MCF 10A (cell line): ENCODE results near the gene PDZRN4. TPM values are rescaled to one million over a fixed set of nuclear protein-coding genes. Genes with fewer than 3 reads are reported as not detected.

Source experiments
- BruUV-seq: library from RNA; stranded (reverse); fragments of 400-500 nt; replicated peaks from 2 replicates; lab custom pipeline; 2021; lab: Mats Ljungman, UMichigan
- CTCF ChIA-PET: fragments of 300-600 bp; sonication (Branson Sonifier 250); formaldehyde crosslinking; extraction: SDS; loops from one replicate; lab custom pipeline; 2021; ENCODE audit warnings: antibody characterized with exemption, inconsistent platforms; lab: Yijun Ruan, JAX
- POLR2A ChIA-PET: fragments of 300-600, 350-650 bp; sonication (Branson Sonifier 250); formaldehyde crosslinking; extraction: SDS; loops from one replicate; lab custom pipeline; 2020; ENCODE audit warnings: antibody characterized with exemption, inconsistent platforms; lab: Yijun Ruan, JAX
- DNase-seq: peaks from one replicate; pipeline ENCODE4 v3.0.0-alpha.2; 2018; ENCODE audit not compliant: unreplicated experiment
- H3K27ac Mint-ChIP-seq: one replicate; pipeline ENCODE4 v1.8.0; 2022; ENCODE audit warnings: mild to moderate bottlenecking, low read depth, mixed read lengths; ENCODE audit not compliant: unreplicated experiment
- H3K27me3 Mint-ChIP-seq: one replicate; pipeline ENCODE4 v1.8.0; 2022; ENCODE audit warnings: mixed read lengths; ENCODE audit not compliant: insufficient read depth, unreplicated experiment
- H3K36me3 Mint-ChIP-seq: one replicate; pipeline ENCODE4 v1.8.0; 2022; ENCODE audit warnings: mild to moderate bottlenecking, moderate library complexity, mixed read lengths; ENCODE audit not compliant: insufficient read depth, unreplicated experiment
- H3K4me1 Mint-ChIP-seq: one replicate; pipeline ENCODE4 v1.8.0; 2022; ENCODE audit warnings: mixed read lengths; ENCODE audit not compliant: insufficient read depth, unreplicated experiment
- H3K4me3 Mint-ChIP-seq: one replicate; pipeline ENCODE4 v1.8.0; 2022; ENCODE audit warnings: mild to moderate bottlenecking, moderate library complexity, mixed read lengths; ENCODE audit not compliant: unreplicated experiment
- H3K9me3 Mint-ChIP-seq: one replicate; pipeline ENCODE4 v1.8.0; 2022; ENCODE audit warnings: mixed read lengths; ENCODE audit not compliant: unreplicated experiment
- CTCF ChIP-seq: fragments of 200-600 bp; IDR thresholded peaks from one replicate; pipeline ENCODE4 v1.8.0; 2022; ENCODE audit warnings: antibody characterized with exemption, mild to moderate bottlenecking; ENCODE audit not compliant: unreplicated experiment
- intact Hi-C: fragments of 100-400 bp; cut with micrococcal nuclease; formaldehyde crosslinking; loops from 2 replicates; pipeline ENCODE4 v1.14.1; 2022
- total RNA-seq: library from RNA; stranded (reverse); gene quantifications from 2 replicates; pipeline ENCODE4 v1.2.3, GENCODE V29; 2022

The PDZRN4 gene
- total RNA-seq, 1 experiment from 2014 or later = not detected

GRCh38 chr12:41184864-41185263 is 3.3 kb upstream of the PDZRN4 start:
- POLR2A ChIA-PET = no interaction called here
- CTCF ChIA-PET = no interaction called here

DNA sequence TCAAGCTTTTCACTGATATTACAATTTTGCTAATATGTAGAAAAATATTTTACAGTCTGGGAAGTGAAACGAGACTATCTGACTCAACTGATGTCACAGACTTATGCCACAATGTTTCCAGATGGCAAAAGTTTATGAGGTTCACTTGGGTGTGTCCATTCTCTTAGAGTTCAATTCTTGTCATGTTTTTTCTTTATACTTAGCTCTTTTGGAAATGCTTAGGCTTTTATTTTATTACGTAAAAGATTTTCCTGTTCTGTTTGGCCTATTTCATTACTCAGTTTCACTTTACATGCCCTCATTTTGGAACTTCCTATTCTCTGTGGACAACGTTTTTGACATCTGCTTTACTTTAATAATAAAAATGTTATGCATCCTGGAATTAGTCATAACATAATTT is 2.1 kb upstream of the PDZRN4 start:
- peaks cover 26% of the 10 kb centered on the region for H3K27me3 Mint-ChIP-seq
- H3K9me3 Mint-ChIP-seq = no peaks in the 10 kb centered on the region
- H3K4me1 Mint-ChIP-seq = no peaks in the 10 kb centered on the region
- DNase-seq = no peak
- H3K36me3 Mint-ChIP-seq = no peaks in the 10 kb centered on the region
- intact Hi-C loops = no loop called here
- ChIA-PET POLR2A (interaction anchor here (0.6 kb wide), 1 partner anchor 370 kb away, joined by 3 read pairs; no protein-coding TSS in a partner anchor), CTCF (no interaction called here)
- no peak overlapping the region for H3K4me3 Mint-ChIP-seq
- no peak overlapping the region for H3K27ac Mint-ChIP-seq
- no TSS peak for BruUV-seq
- no peak for TF ChIP-seq CTCF

More at GRCh38 chr12:41184864-41185263, 3.3 kb upstream of the PDZRN4 start:
- H3K36me3 Mint-ChIP-seq = no peaks in the 10 kb centered on the region
- no peak for TF ChIP-seq CTCF
- H3K27ac Mint-ChIP-seq = no peak overlapping the region
- no peak overlapping the region for H3K4me3 Mint-ChIP-seq
- peaks cover 19% of the 10 kb centered on the region for H3K27me3 Mint-ChIP-seq
- H3K4me1 Mint-ChIP-seq = no peaks in the 10 kb centered on the region
- no TSS peak for BruUV-seq
- H3K9me3 Mint-ChIP-seq = no peaks in the 10 kb centered on the region
- intact Hi-C loops = no loop called here
- no peak for DNase-seq

DNA sequence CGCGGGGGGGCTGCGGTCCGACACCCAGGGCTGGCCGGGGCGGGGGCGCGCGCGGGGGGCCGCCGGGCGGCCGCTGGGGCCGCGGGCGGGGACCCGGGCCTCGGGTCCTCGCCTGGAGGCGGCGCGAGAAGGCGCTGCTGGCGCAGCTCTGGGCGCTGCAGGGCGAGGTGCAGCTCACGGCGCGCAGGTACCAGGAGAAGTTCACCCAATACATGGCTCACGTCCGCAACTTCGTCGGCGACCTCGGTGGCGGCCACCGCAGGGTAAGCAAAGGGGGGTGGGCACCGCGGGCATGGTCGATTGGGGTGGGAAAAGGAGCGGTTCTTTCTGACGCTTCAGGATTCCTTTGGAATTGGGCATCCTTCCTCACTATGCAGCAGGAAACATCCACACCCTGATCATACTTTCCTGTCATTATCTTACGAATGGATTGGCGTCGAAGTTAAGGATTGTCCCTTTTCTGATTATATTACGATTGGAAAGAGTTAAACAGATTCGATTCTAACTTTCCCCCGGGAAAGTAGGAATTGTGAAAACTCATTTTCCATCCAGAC is 798 bp downstream of the PDZRN4 start:
- intact Hi-C loops = no loop called here
- DNase-seq = no peak
- POLR2A ChIA-PET = no interaction called here
- Mint-ChIP-seq H3K27ac (no peak overlapping the region), H3K27me3 (peaks cover 33% of the 10 kb centered on the region), H3K36me3 (no peaks in the 10 kb centered on the region), H3K9me3 (no peaks in the 10 kb centered on the region), H3K4me1 (no peaks in the 10 kb centered on the region), H3K4me3 (no peak overlapping the region)
- BruUV-seq = no TSS peak
- CTCF ChIA-PET = no interaction called here
- no peak for TF ChIP-seq CTCF

- ChIA-PET POLR2A (interaction anchor here (0.6 kb wide), 1 partner anchor 429 kb away, joined by 3 read pairs; no protein-coding TSS in a partner anchor), CTCF (interaction anchor here (0.6 kb wide), 1 partner anchor 186 kb away, joined by 4 read pairs; no protein-coding TSS in a partner anchor)
- Mint-ChIP-seq H3K4me1 (no peaks in the 10 kb centered on the region), H3K4me3 (no peak overlapping the region), H3K27ac (no peak overlapping the region), H3K9me3 (no peaks in the 10 kb centered on the region), H3K27me3 (peaks cover 39% of the 10 kb centered on the region), H3K36me3 (no peaks in the 10 kb centered on the region)
- no TSS peak for BruUV-seq
- no peak for DNase-seq
- intact Hi-C loops = no loop called here
- no peak for TF ChIP-seq CTCF
These were observed 1.5 kb downstream of the PDZRN4 start for GRCh38 chr12:41189395-41190251.
